NT2/D1 (cell line): ENCODE results near the gene STX7.

Source experiments
- DNase-seq: peaks from one replicate; pipeline ENCODE4 v3.0.0-alpha.2; 2011; ENCODE audit warnings: low read depth, low spot score
- H3K27me3 ChIP-seq: 2 replicates; pipeline ENCODE4 v1.6.0; 2011; ENCODE audit warnings: mild to moderate bottlenecking; ENCODE audit not compliant: insufficient read length, insufficient read depth
- H3K36me3 ChIP-seq: 2 replicates; pipeline ENCODE4 v1.6.1; 2011; ENCODE audit warnings: mild to moderate bottlenecking, low read length, mixed read lengths; ENCODE audit not compliant: insufficient read depth, insufficient read length
- H3K4me1 ChIP-seq: 2 replicates; pipeline ENCODE4 v1.5.1; 2011; ENCODE audit not compliant: insufficient read depth, insufficient read length
- H3K4me3 ChIP-seq: 2 replicates; pipeline ENCODE4 v1.5.1; 2011; ENCODE audit warnings: low read depth; ENCODE audit not compliant: insufficient read length
- H3K9ac ChIP-seq: 2 replicates; pipeline ENCODE4 v1.6.0; 2011; ENCODE audit warnings: low read depth; ENCODE audit not compliant: insufficient read length
- H3K9me3 ChIP-seq: 2 replicates; pipeline ENCODE4 v1.5.1; 2011; ENCODE audit warnings: mild to moderate bottlenecking, low read length; ENCODE audit not compliant: insufficient read depth
- SUZ12 ChIP-seq: IDR thresholded peaks from 2 replicates; pipeline ENCODE4 v1.6.1; 2011; ENCODE audit not compliant: insufficient read length, insufficient read depth; ENCODE audit errors: extremely low read depth
- YY1 ChIP-seq: IDR thresholded peaks from 2 replicates; pipeline ENCODE4 v1.6.1; 2011; ENCODE audit not compliant: insufficient read length, insufficient read depth
- ZNF274 ChIP-seq: IDR thresholded peaks from 2 replicates; pipeline ENCODE4 v1.6.1; 2011; ENCODE audit warnings: mild to moderate bottlenecking, low read depth, low read length

STX7 gene

DNA sequence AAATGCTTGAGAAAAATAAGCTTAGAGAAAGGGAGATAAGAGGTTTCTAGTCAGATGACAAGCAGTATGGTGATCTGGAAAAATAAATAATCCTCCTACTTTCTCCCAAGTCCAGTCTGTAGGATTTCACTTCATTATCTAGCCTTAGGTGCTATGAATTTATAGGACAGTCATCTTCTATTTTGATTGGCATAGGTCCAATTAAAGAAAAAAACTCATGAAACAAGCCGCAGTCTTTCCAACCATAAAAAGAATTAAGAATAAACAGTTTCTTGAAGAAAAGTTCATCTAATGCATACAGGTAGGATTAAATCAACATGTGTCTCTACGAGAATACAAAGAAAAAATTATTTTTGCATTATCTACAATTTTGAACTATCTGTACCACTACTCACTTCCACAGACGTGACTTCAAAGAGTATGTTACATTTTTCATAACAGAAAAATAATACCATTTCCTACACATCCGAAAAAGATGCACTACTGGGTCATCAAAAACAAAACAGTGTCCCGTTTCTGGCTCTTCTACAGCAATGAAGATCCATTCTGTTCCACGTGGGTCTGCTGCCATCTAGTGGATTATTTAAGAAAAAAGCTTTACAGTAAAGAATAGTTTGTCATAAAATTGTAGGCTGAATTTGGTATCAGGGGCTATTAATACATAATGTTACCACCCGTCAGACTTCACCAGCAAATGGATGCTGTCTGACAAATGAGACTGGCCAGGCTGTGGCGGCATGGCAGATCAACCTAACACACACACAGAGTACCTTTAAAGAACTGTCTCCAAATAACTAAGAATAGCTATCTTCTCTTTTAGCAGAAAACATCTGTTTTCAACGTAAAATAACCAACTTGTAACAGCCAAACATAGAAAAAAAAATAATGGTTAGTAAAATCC, 28.9 kb downstream of the STX7 start:
- Histone ChIP-seq H3K4me3 (no peak overlapping the region), H3K4me1 (no peaks in the 10 kb centered on the region), H3K9ac (no peak overlapping the region), H3K27me3 (no peaks in the 10 kb centered on the region), H3K36me3 (no peaks in the 10 kb centered on the region), H3K9me3 (no peaks in the 10 kb centered on the region)
- peak; percentile 3 for DNase-seq
- TF ChIP-seq ZNF274 (no peak), SUZ12 (no peak), YY1 (no peak)

DNA sequence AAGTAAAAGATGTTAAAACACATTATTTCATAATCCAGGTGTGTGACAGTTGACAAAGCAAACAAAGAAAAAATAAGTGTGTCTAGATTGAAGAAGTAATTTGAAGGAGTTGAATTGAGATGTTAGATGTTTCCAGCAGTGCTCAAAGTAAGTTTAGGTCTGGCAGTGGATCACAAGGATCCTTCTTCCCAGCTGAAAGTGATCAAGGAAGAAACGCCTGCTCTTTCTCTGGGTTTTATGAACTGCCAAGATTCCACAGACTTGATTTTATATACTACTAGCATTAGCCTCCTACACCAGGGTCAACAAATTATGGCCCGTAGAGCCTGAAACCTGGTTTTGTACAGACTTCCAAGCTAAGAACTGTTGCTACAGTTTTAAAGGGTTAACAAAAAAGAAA, 30.3 kb downstream of the STX7 start:
- TF ChIP-seq SUZ12 = no peak
- TF ChIP-seq YY1 = no peak
- no peak for TF ChIP-seq ZNF274
- no peak for DNase-seq
- Histone ChIP-seq H3K4me1 (no peaks in the 10 kb centered on the region), H3K9me3 (no peaks in the 10 kb centered on the region), H3K9ac (no peak overlapping the region), H3K36me3 (no peaks in the 10 kb centered on the region), H3K27me3 (no peaks in the 10 kb centered on the region), H3K4me3 (no peak overlapping the region)

DNA sequence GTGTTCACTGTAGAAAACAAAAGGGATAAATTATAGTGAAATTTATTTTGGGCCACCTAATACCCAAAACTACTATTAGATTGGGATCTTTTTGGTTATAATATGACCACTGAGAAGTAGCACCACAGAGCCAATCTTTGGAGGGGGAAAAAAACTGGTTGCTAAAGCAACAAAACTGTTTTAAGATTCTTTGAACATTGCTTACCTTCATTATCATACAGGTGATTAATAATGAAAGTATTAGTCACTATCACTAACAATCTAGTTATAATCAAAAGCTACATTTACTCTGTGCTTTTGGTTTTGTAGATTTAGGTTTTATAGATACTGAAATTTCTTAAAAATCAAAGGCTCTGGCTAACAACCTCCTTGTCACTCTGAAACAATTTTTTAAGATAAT, 31.7 kb downstream of the STX7 start:
- Histone ChIP-seq H3K36me3 (no peaks in the 10 kb centered on the region), H3K4me1 (no peaks in the 10 kb centered on the region), H3K27me3 (no peaks in the 10 kb centered on the region), H3K9me3 (no peaks in the 10 kb centered on the region), H3K4me3 (no peak overlapping the region), H3K9ac (no peak overlapping the region)
- TF ChIP-seq ZNF274 (no peak), SUZ12 (no peak)
- no peak for DNase-seq

GRCh38 chr6:132479131-132479530, 33.8 kb downstream of the STX7 start:
- no peak for DNase-seq
- no peaks in the 10 kb centered on the region for H3K9me3 ChIP-seq
- TF ChIP-seq SUZ12 = no peak
- no peaks in the 10 kb centered on the region for H3K4me1 ChIP-seq
- H3K36me3 ChIP-seq = no peaks in the 10 kb centered on the region
- no peak overlapping the region for H3K4me3 ChIP-seq
- no peak overlapping the region for H3K9ac ChIP-seq
- H3K27me3 ChIP-seq = no peaks in the 10 kb centered on the region

GRCh38 chr6:132478674-132479073, 34.2 kb downstream of the STX7 start:
- Histone ChIP-seq H3K27me3 (no peaks in the 10 kb centered on the region), H3K9me3 (no peaks in the 10 kb centered on the region), H3K9ac (no peak overlapping the region), H3K4me1 (no peaks in the 10 kb centered on the region), H3K4me3 (no peak overlapping the region), H3K36me3 (no peaks in the 10 kb centered on the region)
- DNase-seq = no peak
- TF ChIP-seq YY1 = no peak
- TF ChIP-seq SUZ12 = no peak
- TF ChIP-seq ZNF274 = no peak

GRCh38 chr6:132478266-132478665, 34.6 kb downstream of the STX7 start:
- no peaks in the 10 kb centered on the region for H3K36me3 ChIP-seq
- H3K4me1 ChIP-seq = no peaks in the 10 kb centered on the region
- no peak for DNase-seq
- no peak overlapping the region for H3K9ac ChIP-seq
- no peak overlapping the region for H3K4me3 ChIP-seq
- H3K9me3 ChIP-seq = no peaks in the 10 kb centered on the region
- no peak for TF ChIP-seq YY1
- no peak for TF ChIP-seq SUZ12
- TF ChIP-seq ZNF274 = no peak
- no peaks in the 10 kb centered on the region for H3K27me3 ChIP-seq

- no peak overlapping the region for H3K4me3 ChIP-seq
- no peaks in the 10 kb centered on the region for H3K9me3 ChIP-seq
- no peaks in the 10 kb centered on the region for H3K27me3 ChIP-seq
- H3K36me3 ChIP-seq = no peaks in the 10 kb centered on the region
- no peak for DNase-seq
- no peaks in the 10 kb centered on the region for H3K4me1 ChIP-seq
- TF ChIP-seq YY1 (no peak), ZNF274 (no peak), SUZ12 (no peak)
- no peak overlapping the region for H3K9ac ChIP-seq
These were observed 36.2 kb downstream of the STX7 start for GRCh38 chr6:132476688-132477087.
